C4-2B (cell line): ENCODE data around the gene GEMIN4.

Source experiments
- CTCF ChIP-seq: fragments of 450-650 bp; conservative IDR thresholded peaks from 2 replicates; pipeline ENCODE4 v1.5.1; 2017; ENCODE audit warnings: mild to moderate bottlenecking
- ZFX ChIP-seq: fragments of 450-650 bp; IDR thresholded peaks from 2 replicates; pipeline ENCODE4 v1.6.1; 2017

- TF ChIP-seq CTCF (no peak), ZFX (no peak)
Observed at GRCh38 chr17:750431-751037, 1.5 kb downstream of the GEMIN4 start.
